H1 (cell line): ENCODE measurements around the gene KCNQ1. TPM values are rescaled to one million over a fixed set of nuclear protein-coding genes. Genes with fewer than 3 reads are reported as not detected.

Experiments
- CHD2 ChIP-seq: IDR thresholded peaks from 2 replicates; pipeline ENCODE4 v1.6.1; 2012; ENCODE audit warnings: low read length, improper control_type of control experiment
- CHD7 ChIP-seq: fragments of 300-600 bp; sonication (generic); IDR thresholded peaks from 2 replicates; pipeline ENCODE4 v1.7.1; 2012; ENCODE audit warnings: low read length, moderate library complexity, mild to moderate bottlenecking, inconsistent platforms; ENCODE audit not compliant: insufficient replicate concordance
- FOSL1 ChIP-seq: IDR thresholded peaks from 2 replicates; pipeline ENCODE4 v1.6.1; 2011; ENCODE audit warnings: mild to moderate bottlenecking, low read depth, low read length, moderate library complexity; ENCODE audit not compliant: insufficient read depth
- KDM1A ChIP-seq: fragments of 200-600, 300-600 bp; sonication (generic); IDR thresholded peaks from 2 replicates; pipeline ENCODE4 v1.7.1; 2016; ENCODE audit warnings: mild to moderate bottlenecking, low read length, borderline replicate concordance
- KDM5A ChIP-seq: fragments of 200-600 bp; IDR thresholded peaks from 2 replicates; pipeline ENCODE4 v1.7.1; 2012; ENCODE audit warnings: mild to moderate bottlenecking, low read length, inconsistent platforms, mixed read lengths
- POLR2A ChIP-seq, 2 experiments: IDR thresholded peaks; 1 replicate in 1 of 2; 2 replicates in 1 of 2; pipeline ENCODE4 v1.6.1; 2011; ENCODE audit warnings: low read depth in 2 of 2, low read length in 2 of 2, mild to moderate bottlenecking in 2 of 2; ENCODE audit errors: control extremely low read depth in 1 of 2
- RBBP5 ChIP-seq: IDR thresholded peaks from 2 replicates; pipeline ENCODE4 v1.7.1; 2012; ENCODE audit warnings: low read depth, mild to moderate bottlenecking, inconsistent platforms, low read length, moderate library complexity, borderline replicate concordance
- SAP30 ChIP-seq: fragments of 300-600 bp; sonication (generic); IDR thresholded peaks from 2 replicates; pipeline ENCODE4 v1.7.1; 2012; ENCODE audit warnings: low read length, moderate library complexity, mild to moderate bottlenecking, inconsistent platforms; ENCODE audit not compliant: insufficient read depth, insufficient replicate concordance
- TEAD4 ChIP-seq: IDR thresholded peaks from 2 replicates; pipeline ENCODE4 v1.6.1; 2012; ENCODE audit warnings: low read depth, low read length, inconsistent platforms, mixed read lengths
- ZNF274 ChIP-seq: IDR thresholded peaks from 2 replicates; pipeline ENCODE4 v1.7.0; 2012; ENCODE audit warnings: low read length, borderline replicate concordance; ENCODE audit errors: extremely low read depth
- polyA plus RNA-seq, 7 experiments: library from polyadenylated mRNA; depleted of rRNA in 3 of 7; stranded (reverse) in 5 of 7; unstranded in 2 of 7; fragments of >200 nt in 5 of 7; fragments of 200-250 nt in 2 of 7; gene quantifications; 1 replicate in 5 of 7; 2 replicates in 1 of 7; 4 replicates in 1 of 7; pipeline versions ENCODE4 v1.2.1 to v1.2.3, GENCODE V29; 2011 to 2013; ENCODE audit warnings: missing spikeins in 2 of 7, mixed read lengths in 2 of 7
- total RNA-seq: library from RNA; stranded (reverse); fragmentation: NEBNext Ultra II Directional; extraction: Animal tissue kit (Norgen Biotek cat#: 25700); gene quantifications from 2 replicates; pipeline ENCODE4 v1.2.1, GENCODE V29; 2021
- TF ChIP-seq, protein P1 (sequence below): IDR thresholded peaks from 2 replicates; pipeline ENCODE4 v1.6.1; 2012; ENCODE audit warnings: low read length, inconsistent platforms

Gene KCNQ1
- total and polyA plus RNA-seq, 2 of the 8 experiments (the other 6 are each of a cell fraction or from before 2014, with no cell fraction given): 1.9 to 2.0 TPM

DNA sequence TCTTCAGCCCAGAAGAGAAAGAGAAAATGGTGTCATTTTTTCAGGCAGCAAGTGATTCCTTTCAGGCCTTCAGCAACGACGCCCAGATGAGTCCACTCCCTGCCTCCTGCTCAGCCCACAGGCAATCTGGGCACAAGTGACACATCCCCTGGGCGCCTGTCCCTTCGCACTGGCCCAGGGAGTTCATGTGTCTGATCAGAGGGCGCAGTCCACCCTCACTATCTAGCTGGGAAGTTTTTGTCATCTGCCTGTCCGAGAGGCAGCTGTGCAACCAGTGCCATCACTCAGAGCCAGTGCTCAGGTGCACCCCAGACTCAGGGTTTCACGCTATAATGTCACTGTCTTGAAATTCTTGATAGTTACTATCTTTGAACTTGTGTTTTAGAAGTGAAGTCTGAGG is 256.4 kb downstream of the KCNQ1 start (continued):
- TF ChIP-seq CHD7: no peak
- TF ChIP-seq FOSL1: no peak
- TF ChIP-seq ZNF274: no peak
- TF ChIP-seq KDM5A: no peak
- no peak for TF ChIP-seq SAP30
- TF ChIP-seq TEAD4: no peak
- no peak for TF ChIP-seq POLR2A (IDR thresholded peaks at IDR 0.05; ENCODE audit: control extremely low read depth in 1 of 2, low read depth in 2 of 2, low read length in 2 of 2)
- TF ChIP-seq CHD2: no peak
- no peak for TF ChIP-seq KDM1A
- no peak for TF ChIP-seq RBBP5
- TF ChIP-seq, protein P1, sequence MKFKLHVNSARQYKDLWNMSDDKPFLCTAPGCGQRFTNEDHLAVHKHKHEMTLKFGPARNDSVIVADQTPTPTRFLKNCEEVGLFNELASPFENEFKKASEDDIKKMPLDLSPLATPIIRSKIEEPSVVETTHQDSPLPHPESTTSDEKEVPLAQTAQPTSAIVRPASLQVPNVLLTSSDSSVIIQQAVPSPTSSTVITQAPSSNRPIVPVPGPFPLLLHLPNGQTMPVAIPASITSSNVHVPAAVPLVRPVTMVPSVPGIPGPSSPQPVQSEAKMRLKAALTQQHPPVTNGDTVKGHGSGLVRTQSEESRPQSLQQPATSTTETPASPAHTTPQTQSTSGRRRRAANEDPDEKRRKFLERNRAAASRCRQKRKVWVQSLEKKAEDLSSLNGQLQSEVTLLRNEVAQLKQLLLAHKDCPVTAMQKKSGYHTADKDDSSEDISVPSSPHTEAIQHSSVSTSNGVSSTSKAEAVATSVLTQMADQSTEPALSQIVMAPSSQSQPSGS: no peak
